ENCODE results near the gene SLC25A21. TPM values are rescaled to one million over a fixed set of nuclear protein-coding genes. Genes with fewer than 3 reads are reported as not detected.
"Not testable (repeated sequence)": the region's sequence is repeated elsewhere in the genome, so short reads cannot be mapped to it uniquely, and the experiment has no call there.

The SLC25A21 gene
- total RNA-seq, 1 donor from 2014 or later, result 2.3 TPM

DNA sequence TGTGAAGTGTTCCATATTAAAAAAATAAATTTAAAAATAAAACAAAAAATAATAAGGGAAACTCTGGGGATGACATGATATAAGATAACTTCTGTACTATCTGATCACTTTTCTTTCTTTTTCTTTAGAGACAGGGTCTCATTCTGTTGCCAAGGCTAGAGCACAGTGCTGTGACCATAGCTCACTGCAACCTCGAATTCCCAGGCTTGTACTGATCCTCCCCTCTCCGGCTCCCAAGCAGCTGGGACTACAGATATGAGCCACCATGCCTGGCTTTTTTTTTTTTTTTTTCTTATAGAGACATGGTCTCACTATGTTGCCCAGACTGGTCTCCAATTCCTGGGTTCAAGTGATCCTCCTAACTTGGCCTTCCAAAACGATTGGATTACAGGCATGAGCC, 14.9 kb upstream of the SLC25A21 start:
- Mint-ChIP-seq H3K4me1 (no peaks in the 10 kb centered on the region), H3K4me3 (no peak overlapping the region), H3K27ac (no peak overlapping the region), H3K27me3 (ENCODE audit: low read depth) (peaks cover 33% of the 10 kb centered on the region), H3K9me3 (peaks cover 14% of the 10 kb centered on the region), H3K36me3 (no peaks in the 10 kb centered on the region)
- DNase-seq (ENCODE audit: low spot score in 2 of 2, unreplicated experiment in 2 of 2), result no peak
- TF ChIP-seq, protein P1, sequence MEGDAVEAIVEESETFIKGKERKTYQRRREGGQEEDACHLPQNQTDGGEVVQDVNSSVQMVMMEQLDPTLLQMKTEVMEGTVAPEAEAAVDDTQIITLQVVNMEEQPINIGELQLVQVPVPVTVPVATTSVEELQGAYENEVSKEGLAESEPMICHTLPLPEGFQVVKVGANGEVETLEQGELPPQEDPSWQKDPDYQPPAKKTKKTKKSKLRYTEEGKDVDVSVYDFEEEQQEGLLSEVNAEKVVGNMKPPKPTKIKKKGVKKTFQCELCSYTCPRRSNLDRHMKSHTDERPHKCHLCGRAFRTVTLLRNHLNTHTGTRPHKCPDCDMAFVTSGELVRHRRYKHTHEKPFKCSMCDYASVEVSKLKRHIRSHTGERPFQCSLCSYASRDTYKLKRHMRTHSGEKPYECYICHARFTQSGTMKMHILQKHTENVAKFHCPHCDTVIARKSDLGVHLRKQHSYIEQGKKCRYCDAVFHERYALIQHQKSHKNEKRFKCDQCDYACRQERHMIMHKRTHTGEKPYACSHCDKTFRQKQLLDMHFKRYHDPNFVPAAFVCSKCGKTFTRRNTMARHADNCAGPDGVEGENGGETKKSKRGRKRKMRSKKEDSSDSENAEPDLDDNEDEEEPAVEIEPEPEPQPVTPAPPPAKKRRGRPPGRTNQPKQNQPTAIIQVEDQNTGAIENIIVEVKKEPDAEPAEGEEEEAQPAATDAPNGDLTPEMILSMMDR (IDR thresholded peaks at IDR 0.05; ENCODE audit: unreplicated experiment), result no peak

DNA sequence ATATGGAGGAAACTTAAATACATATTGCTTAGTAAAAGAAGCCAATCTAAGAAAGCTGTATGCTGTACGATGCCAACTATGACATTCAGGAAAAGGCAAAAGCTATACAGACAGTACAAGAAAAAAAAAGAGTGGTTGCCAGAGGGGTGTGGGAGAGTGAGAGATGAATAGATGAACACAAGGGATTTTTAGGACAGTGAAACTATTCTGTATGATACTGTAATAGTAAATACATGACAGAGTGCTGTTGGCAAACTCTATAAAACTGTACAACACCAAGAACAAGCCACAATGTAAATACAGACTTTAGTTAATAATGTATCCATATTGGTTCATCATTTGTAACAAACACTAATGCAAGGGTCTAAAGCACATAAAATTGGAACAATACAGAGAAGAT, 14.5 kb upstream of the SLC25A21 start:
- H3K4me3 Mint-ChIP-seq, result no peak overlapping the region
- H3K27ac Mint-ChIP-seq, result no peak overlapping the region
- no peaks in the 10 kb centered on the region for H3K36me3 Mint-ChIP-seq
- DNase-seq (ENCODE audit: low spot score in 2 of 2, unreplicated experiment in 2 of 2), result no peak
- TF ChIP-seq, protein P1 (IDR thresholded peaks at IDR 0.05; ENCODE audit: unreplicated experiment), result no peak
- H3K4me1 Mint-ChIP-seq, result no peaks in the 10 kb centered on the region
- peaks cover 16% of the 10 kb centered on the region for H3K9me3 Mint-ChIP-seq
- peaks cover 29% of the 10 kb centered on the region for H3K27me3 Mint-ChIP-seq (ENCODE audit: low read depth)

DNA sequence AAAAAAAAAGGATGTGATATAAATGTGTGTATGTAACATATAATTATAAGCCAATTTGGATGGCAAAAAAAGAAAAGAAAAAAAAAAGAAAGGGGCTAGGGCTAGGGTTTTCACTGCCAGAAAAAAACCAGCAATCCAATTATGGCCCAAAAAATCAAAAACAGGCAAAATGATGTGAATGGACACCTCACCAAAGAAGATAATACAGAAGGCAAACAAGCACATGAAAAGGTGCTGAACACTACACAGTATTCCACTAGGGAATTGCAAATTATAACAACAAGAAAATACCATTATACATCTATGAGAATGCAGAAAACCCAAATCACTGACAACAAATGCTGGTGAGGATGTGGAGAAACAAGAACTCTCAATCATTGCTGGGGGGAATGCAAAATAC, 13.3 kb upstream of the SLC25A21 start:
- H3K4me3 Mint-ChIP-seq, result no peak overlapping the region

DNA sequence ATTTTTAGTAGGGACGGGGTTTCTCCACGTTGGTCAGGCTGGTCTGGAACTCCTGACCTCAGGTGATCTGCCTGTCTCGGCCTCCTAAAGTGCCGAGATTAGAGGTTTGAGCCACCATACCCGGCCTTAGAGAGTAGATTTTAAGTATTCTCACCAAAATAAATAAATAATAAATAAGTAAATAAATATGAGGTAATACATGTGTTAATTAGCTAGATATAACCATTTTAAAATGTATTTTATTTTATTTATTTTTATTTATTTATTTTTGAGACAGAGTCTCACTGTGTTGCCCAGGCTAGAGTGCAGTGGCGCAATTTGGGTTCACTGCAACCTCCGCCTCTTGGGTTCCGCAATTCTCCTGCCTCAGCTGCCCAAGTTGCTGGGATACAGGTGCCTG, 12.1 kb upstream of the SLC25A21 start:
- H3K27ac Mint-ChIP-seq, H3K36me3 Mint-ChIP-seq, H3K9me3 Mint-ChIP-seq: not testable (repeated sequence)

More for the DNA sequence above, 13.3 kb upstream of the SLC25A21 start:
- peaks cover 16% of the 10 kb centered on the region for H3K9me3 Mint-ChIP-seq
- DNase-seq (ENCODE audit: low spot score in 2 of 2, unreplicated experiment in 2 of 2), result no peak
- H3K27me3 Mint-ChIP-seq (ENCODE audit: low read depth), result peaks cover 18% of the 10 kb centered on the region
- H3K36me3 Mint-ChIP-seq, result no peaks in the 10 kb centered on the region
- H3K27ac Mint-ChIP-seq, result no peak overlapping the region
- TF ChIP-seq, protein P1 (IDR thresholded peaks at IDR 0.05; ENCODE audit: unreplicated experiment), result no peak
- no peaks in the 10 kb centered on the region for H3K4me1 Mint-ChIP-seq

DNA sequence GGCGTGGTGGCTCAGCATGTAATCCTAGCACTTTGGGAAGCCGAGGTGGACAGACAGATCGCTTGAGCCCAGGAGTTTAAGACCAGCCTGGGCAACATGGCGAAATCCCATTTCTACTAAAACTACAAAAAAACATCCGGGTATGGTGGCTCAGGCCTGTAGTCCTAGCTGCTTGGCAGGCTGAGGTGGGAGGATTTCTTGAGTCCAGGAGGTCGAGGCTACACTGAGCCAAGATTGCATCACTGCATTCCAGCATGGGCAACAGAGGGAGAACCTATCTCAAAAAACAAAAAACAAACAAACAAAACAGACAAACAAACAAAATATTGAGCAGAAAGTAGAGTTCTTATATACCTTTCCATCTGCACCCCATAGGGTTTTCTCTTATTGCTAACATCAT, 9.0 kb upstream of the SLC25A21 start:
- Mint-ChIP-seq H3K4me3 (no peak overlapping the region), H3K9me3 (peaks cover 3% of the 10 kb centered on the region), H3K36me3 (no peaks in the 10 kb centered on the region), H3K27me3 (ENCODE audit: low read depth) (peaks cover 4% of the 10 kb centered on the region), H3K4me1 (no peaks in the 10 kb centered on the region), H3K27ac (no peak overlapping the region)
- TF ChIP-seq, protein P1 (IDR thresholded peaks at IDR 0.05; ENCODE audit: unreplicated experiment), result no peak
- DNase-seq (ENCODE audit: low spot score in 2 of 2, unreplicated experiment in 2 of 2), result no peak

More for the DNA sequence above, 12.1 kb upstream of the SLC25A21 start:
- not testable (repeated sequence) for DNase-seq (ENCODE audit: low spot score in 2 of 2, unreplicated experiment in 2 of 2); H3K27me3 Mint-ChIP-seq (ENCODE audit: low read depth); H3K4me3 Mint-ChIP-seq; H3K4me1 Mint-ChIP-seq

DNA sequence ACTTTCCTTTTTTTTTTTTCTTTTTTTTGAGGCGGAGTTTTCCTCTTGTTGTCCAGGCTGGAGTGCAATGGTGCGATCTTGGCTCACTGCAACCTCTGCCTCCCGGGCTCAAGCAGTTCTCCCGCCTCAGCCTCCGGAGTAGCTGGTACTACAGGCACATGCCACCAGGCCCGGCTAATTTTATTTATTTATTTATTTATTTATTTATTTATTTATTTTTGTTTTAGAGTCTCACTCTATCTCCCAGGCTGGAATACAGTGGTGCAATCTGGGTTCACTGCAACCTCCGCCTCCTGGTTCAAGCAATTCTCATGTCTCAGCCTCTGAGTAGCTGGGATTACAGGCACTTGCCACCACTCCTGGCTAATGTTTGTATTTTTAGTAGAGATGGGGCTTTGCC, 8.5 kb upstream of the SLC25A21 start:
- not testable (repeated sequence) for H3K4me3 Mint-ChIP-seq; H3K4me1 Mint-ChIP-seq; H3K27ac Mint-ChIP-seq; H3K27me3 Mint-ChIP-seq (ENCODE audit: low read depth); H3K36me3 Mint-ChIP-seq; H3K9me3 Mint-ChIP-seq; DNase-seq (ENCODE audit: low spot score in 2 of 2, unreplicated experiment in 2 of 2)

DNA sequence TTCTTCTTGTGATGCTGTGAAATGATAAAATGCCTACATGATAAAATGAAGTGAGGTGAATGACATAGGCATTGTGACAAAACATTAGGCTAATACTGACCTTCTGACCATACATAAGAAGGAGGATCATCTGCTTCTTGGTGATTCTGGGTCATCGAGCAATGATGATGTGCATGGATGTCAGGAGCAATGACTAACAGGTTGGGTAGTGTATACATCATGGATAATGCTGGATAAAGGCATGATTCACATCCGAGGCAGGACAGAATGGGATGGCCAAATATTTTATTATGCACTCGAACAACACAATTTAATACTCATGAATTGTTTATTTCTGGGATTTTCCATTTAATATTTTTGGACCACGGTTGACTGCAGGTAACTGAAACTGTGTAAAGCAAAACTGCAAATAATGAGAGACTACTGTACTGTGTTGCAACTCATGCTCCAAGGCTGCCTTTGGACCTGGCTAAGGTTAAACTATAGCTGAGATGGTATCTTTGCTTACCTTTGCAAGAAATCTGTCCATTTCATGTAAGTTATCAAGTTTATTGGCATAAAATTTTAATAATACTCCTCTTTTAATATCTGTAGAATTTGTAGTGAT, 7.6 kb upstream of the SLC25A21 start:
- Mint-ChIP-seq H3K9me3 (peaks cover 3% of the 10 kb centered on the region), H3K4me3 (no peak overlapping the region), H3K27ac (no peak overlapping the region), H3K27me3 (ENCODE audit: low read depth) (peaks cover 2% of the 10 kb centered on the region), H3K4me1 (no peaks in the 10 kb centered on the region), H3K36me3 (no peaks in the 10 kb centered on the region)
- DNase-seq (ENCODE audit: low spot score in 2 of 2, unreplicated experiment in 2 of 2), result no peak
- TF ChIP-seq, protein P1 (IDR thresholded peaks at IDR 0.05; ENCODE audit: unreplicated experiment), result no peak
